HG03432 (cell line): ENCODE measurements around the gene COL18A1.
"Not testable (repeated sequence)": the region's sequence is repeated elsewhere in the genome, so short reads cannot be mapped to it uniquely, and the experiment has no call there.

Experiments
- ATAC-seq: cut with Tn5 transposase; IDR thresholded peaks from one replicate; pipeline ENCODE4 v1.9.1; 2021; ENCODE audit warnings: mild to moderate bottlenecking, moderate library complexity; ENCODE audit not compliant: unreplicated experiment

COL18A1 gene

DNA sequence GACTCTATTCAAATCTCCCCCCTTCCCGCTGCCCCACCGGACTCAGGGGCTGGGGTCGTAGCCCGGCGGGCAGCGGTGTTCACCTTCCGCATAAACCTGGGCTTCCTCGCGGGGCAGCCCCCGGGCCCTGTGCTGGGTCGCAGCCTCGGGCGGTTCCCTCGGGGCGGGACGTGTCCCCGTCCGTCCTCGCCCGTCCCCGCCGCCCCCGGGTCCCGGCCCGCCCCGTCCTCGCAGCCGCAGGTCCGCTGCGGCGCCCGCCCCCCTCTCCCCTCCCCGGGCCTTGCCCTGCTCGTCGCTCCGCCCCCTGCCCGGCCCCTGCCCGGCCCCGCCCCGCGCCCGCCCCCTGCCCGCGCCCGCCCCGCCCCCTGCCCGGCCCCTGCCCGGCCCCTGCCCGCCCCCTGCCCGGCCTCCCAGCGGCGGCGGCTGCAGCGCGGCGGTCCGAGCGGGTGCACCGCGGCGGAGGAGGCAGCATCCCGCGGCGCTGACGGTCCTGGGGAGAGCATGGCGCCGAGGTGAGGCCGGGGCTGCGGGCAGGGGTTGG, at the start of gene COL18A1:
Gene COL18A1, plus strand, starts transcription at position 436 of the 541 bp plus-strand sequence. Its CDS starts 66 bp downstream, at position 502.
- no peak for ATAC-seq

DNA sequence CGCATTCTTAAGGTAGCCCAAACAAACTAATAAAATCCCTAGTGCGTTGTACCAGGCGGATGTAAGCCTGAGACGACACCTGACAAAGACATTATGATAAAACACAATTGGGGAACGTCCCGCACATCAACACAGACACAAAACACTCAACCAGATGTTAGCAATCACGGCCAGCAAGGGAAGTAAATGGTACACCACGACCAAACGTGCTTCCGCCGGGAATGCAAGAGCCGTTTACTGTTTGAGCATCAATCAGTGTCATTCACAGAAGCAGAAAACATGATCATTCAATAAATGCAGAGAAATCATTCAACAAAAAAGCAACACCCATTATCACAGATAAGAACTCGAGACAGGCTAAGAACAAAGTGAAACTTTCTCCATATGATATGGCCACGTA, 49.4 kb upstream of the COL18A1 start:
- no peak for ATAC-seq

DNA sequence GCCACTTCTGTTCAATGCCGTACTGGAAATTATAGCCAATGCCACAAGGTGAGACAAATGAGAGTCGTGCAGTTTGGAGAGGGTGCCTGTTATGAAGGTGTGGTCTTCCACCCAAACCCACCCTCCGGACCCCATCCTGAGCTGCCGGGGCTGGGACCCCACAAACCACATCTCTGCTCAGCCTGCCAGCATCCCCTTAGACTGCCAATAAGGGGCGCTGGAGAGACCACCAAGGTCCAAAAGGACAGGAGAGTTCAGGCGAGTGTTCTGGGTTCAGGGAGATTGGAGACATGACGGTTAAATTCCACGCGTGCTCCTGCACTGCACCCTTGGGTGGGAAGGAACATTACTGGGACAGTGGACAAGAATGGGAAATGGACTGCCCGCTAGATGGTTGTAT, 48.7 kb upstream of the COL18A1 start:
- no peak for ATAC-seq

DNA sequence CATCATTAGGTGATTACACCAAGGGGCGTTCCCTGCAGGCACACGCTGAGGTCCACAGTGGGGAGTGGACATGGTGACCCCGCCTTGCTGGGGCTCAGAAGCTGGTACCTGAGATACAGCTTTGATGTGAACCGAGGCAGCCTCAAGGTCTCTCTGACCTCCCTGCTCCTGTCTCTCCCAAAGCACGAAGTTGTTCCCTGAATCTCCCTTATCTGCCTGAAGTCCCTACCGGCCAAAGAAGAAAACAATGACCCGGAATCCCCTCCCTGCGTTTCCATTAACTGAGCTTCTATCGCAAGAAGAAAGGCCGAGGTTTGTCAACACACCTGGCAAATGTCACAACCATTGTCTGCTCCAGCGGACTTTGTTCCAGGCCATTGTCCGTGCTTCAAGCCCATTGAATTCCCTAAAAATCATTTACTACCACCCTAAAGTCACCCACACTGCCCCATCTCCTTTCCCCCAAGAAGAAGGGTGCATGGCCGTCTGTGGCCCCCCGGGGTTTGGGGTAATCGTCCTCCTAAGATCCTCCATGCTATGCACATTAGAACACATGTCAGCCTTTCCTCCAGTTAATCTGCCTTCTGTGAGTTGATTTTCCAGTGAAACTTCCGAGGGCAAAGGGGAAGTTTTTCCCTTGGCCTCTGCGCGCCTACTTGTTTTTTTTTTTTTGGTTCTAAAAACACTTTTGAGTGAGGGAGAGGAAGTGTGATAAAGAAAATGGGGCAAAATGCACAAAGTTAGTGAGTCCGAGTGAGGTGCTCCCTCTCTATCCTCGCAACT, 48.1 kb upstream of the COL18A1 start:
- no peak for ATAC-seq

DNA sequence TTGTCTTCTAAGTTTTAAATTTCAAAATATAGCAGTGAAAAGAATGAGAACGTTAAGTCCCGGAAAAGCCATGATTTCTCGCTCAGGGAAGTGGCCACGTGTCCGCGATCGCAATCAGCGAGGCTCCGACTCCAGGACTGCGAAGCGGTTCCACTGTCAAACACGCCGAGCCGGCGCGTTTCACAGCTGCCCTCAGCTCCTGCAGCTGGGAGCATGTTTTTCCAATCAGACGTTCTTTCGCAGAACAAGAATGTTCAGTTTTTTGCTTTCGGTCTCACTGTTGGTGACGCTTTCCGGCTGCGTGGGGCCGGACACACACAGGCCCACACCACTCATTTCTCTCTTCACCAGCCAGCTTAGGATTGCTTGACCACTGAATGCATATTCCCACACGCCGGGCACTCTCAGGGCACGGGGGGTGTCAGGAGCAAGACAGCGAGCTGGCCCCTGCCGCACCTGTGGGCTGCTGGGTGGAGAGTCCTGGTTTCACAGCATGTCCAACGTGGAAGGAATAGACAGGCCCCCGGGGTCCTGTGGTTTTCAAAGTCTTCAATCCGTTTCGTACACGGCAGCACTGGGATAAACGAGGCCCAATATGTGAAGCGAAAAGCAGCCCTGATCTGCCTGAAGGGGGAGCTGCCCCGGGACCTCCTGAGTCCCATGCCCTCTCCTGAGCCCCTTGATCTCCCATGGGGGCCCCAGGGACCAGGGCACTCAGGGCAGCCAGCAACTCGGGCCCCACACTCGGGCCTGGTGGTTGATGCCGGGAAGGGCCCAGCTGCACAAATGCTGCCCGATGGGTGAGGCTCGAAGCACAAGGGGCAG, 47.3 kb upstream of the COL18A1 start:
- ATAC-seq, result no peak

DNA sequence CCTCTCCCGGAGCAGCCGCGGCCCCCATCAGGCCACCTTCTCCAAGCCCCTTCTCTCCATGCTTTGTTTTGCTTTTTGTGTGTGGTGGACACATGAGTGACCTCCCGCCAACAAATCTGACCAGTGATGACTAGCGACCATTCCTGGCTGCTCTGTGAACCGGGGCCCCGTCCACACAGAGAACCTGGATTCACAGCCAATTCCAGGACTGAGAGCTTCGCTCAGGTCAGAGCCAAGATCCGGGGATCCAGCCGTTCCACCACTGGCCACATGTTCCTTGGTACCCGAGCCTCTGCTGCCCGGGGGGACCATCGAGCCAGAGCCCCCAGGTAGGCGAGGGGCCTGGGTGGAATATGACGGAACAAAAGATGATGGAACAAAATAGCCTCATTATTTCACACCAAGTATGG, 46.7 kb upstream of the COL18A1 start:
- ATAC-seq, result no peak

DNA sequence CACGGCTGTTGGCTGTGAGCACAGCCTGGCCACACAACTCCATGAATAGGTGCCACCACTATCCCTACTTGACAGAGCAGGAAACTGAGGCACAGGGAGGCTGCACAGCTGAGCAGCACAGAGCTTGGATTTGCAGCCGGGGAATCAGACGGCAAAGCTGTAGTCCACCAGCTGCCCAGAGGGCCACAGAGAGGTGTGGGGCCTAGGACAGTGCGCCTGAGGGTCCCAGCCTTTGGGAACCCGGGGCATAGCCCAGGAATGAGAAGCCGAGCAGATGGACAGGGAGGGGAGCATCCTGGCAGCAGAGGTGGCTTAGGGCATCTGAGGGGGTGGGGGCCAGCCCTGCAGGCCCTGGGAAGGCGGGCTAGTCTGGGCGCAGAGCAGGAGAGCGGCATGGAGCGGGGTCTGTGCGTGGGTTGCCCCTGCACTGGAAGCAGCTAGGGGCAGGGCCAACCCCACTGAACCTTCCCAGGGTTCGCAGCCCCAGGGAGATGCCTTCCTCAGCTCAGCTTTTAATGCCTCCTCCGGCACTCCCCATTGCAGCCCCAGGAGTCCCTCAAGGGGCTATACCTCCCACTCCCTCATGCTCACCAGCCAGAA, 46.2 kb upstream of the COL18A1 start:
- no peak for ATAC-seq

DNA sequence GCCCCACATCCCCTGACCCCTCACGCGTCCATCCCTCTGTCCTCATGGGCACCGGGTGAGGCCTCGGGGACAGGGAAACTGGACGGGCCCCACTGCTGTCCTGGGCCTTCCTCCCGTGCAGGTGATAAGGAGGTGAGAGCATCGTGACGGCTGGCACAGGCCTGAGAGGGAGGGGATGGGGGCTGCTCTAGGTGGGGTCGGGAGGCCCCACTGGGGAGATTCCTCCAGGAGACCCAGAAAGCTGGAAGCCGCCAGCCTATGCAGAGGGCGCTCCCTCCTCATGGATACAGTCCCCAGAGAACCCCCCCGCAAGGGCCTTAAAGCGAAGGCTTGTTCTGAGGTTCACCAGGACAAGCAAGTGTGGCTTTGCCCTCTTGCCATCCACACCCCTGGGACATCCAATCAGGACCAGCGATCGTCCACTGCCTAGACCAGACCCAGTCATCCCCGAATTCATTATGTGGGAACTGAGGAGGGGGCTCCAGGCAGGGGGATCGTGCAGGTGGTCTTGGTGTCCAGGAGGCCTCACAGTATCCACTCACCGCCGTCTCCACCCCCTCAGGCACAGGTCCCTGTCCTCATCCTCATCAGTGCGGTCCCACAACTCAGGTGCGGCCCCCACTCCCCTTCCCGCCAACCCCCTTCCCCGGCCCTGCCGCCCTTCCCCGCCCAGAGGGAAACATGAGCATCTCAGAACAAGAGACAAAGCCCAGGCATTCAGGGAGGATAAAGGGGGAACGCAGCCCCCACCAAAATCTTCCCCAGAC, 45.3 kb upstream of the COL18A1 start:
- ATAC-seq, result no peak

DNA sequence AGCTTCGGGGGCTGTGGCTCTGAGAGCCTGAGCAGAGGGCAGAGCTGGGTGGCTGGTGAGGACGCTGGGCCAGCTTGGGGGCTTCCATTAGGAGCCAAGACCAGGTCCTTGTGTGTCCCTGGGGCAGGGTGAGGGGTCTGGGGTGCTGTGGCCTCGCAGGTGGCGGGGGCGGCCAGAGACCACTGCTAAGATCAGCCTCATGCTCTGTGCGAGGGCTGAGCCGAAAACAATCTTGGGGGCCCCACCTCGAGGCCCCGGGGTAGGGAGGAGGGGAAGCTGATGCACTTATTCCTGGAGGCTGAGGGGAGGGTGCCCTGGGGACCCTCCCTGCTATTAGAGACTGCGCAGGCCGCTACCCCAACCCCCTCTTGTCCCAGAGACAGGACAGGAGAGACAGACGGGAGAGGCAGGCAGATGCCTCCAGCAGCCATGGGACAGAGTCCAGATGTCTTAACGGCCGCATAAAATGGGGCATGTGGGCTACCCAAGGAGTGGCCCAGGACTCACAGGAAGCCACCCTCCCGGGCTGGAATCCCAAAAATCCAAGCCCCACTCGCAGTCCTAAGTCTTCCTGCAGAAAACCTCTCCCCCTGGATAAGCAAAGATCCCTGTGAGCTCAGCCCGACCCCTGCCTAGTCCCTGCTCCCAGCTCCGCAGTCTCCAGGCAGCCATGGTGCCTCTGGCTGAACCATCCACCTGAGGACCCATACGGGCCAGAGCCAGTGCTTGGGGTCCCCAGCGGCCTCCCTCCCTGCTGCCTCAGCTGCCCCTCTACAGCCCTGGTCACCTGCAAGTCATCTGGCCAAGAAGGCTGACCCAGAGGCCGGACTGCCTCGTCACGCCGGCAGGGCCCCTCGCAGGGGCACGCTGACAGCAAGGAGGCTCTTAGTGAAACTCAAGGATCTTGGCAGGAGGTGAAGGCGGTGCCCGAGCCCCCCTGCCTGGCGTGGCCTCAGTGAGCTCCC, 43.6 kb upstream of the COL18A1 start:
- no peak for ATAC-seq

DNA sequence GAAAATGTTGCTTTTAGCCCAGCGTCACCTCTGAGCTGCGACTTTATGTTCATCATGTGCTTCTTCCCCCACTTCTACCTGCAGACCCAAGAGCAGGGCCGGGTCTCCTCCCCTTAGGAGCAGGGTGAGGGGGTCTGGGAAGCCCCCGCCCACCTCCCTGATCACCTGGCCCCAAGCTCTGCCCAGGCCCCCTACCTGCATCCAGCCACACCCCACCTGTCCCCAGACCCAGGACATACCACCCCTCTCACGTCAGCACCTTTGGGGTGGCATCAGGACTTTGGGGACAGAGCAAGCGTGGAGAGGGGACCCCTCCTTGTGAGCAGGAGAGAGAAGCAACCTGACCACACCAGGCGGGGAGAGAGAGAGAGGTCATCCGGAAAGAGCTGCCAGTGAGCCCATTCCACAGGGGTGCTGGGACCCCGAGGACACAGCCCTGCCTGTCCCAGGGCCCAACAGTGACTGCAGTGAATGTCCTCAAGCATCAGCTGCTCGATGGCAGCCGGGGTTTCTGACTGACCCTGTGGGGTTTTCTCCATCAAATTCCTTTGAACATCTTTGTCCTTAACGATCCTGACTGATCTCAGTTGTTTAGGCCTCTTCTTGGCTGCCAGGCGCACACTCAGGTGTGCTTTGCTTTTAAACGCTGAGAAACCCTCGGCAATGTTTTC, 42.8 kb upstream of the COL18A1 start:
- ATAC-seq, result no peak

DNA sequence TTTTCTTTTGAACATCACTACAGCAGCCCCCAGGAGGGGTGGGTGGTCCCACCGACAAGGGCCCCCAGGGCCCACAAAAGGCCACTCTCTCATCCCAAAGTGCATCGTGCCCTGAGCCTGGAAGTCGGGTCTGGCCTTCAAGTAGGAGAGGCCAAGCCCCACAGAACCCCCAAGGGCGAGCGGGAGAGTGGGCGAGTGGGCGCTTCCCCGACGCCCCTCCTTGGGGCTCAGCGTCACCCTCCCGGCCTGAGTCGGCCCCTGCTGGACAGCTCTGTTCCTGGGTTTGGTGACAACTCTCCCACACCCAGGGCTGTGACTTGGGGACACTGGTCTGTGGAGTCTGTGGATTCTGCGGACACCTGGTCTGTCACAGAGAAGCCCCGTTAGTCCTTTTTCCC, 42.2 kb upstream of the COL18A1 start:
- ATAC-seq, result no peak

DNA sequence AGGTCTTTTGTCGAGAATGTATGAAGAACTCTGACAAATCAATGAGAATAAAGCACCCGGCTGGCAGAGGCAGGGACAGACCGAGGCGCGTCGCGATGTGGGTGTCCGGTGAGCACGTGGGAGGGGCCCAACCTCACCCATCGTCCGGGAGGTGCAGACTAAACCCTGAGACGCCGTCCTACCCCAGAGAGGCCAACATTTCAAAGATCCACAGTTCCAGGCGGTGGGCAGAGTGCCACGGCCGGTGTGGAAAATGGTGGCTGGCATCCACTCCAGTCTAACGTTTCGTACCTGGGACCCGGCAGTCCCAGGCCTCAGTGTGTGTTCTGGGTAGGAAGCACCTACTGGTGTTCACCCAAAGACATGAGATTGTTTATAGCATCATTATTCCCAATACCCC, 41.7 kb upstream of the COL18A1 start:
- ATAC-seq, result not testable (repeated sequence)

DNA sequence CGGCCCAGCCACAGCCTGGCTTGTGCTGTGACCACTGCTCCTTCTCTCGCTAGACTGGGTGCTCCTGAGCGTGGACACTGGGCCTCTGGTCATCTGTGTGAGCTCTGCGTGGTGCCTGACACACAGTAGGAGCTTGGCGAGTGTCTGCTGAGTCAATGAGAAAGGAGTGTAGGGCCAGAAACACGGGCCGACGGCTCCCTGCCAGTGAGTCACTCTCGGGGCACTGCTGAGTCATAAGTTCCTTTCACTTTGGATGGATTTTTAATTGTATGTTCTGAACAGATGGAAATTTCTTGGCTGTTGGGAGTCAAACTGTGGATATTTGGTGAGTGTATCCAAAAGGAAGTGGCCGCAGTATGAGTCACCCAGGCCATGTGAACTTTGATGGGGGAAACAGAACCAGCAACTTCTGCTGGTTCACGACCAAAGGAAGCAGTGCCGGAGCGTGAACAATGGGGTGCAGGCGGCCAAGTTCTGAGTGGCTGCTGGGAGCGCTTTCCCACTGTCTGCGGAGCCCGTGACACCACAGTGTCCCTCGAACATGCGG, 41.0 kb upstream of the COL18A1 start:
- ATAC-seq, result no peak

DNA sequence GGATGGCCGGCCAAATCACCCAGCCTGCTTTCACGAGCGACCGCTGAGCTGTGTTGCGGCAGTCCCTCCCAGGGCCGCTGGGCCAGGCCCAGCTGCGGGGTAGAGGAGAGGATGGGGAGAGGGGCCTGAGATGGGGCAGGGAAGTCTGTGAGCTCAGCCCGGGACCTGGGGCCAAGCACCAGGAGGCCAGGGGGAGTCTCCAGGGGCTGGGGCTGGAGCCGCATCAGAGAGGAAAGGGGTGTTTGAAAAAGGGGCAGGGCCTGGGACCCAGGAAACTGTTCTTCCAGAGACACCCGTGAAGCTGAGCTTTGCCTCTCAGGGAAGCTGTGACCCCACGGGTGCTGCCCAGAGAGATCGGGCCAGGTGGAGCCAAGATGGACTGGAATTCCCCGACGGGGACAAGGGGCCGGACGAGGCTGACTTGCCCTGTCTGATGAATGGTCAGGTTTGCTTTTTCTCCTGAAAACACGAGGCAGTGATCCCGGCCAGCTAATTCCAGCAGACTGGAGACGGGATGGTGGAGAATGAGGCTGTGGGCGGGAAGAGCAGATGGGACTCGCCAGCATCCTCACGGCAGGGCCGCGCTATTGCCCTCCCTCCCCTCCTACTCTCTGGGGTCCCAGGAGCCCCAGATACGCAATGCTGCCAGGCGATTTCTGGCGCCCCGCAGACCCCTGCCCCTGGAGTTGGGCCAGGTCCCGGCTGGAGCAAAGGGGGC, 40.3 kb upstream of the COL18A1 start:
- ATAC-seq, result no peak

DNA sequence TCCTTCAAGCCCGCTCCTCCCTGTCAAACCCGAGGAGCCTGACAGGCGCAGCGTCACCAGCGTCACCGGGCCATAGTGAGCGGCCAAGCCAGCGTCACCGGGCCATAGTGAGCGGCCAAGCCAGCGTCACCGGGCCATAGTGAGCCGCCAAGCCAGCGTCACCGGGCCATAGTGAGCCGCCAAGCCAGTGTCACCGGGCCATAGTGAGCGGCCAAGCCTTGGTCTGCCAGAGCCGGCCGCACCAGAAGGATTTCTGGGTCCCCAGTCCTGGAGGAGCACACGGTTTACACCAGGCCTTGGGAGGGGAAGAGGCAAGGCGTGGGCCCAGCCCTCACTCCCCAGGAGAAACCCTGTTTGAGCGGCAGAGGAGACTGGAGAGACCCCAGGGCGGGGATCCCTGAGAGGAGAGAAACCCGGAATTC, 39.8 kb upstream of the COL18A1 start:
- no peak for ATAC-seq

DNA sequence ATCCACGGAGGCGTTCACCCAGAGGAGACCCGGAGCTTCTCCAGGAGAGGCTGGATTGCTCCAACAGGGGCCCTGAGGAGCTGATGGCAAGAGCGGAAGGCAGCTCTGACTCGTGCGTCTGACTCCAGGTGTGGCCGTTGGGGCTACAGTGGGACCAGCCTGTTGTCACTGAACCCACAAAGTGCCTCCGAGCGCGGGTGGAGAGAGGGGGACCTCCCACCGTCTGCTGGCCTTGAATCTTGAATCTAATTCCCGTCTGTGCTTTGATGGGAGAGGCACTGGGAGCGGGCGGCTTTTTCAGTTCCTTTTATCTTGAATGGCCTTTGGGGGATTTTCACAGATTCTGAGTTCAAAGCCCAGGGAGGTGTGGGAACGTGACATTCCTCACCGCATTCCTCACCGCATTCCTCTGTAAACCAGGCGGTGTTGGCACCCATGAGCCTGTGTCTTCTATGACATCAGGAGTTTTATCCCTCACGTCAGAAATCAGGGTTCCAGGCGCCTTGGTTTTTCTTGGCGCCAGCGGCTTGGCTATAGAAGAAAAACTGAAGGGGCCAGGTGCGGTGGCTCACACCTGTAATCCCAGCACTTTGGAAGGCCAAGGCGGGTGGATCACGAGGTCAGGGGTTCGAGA, 39.2 kb upstream of the COL18A1 start:
- no peak for ATAC-seq

DNA sequence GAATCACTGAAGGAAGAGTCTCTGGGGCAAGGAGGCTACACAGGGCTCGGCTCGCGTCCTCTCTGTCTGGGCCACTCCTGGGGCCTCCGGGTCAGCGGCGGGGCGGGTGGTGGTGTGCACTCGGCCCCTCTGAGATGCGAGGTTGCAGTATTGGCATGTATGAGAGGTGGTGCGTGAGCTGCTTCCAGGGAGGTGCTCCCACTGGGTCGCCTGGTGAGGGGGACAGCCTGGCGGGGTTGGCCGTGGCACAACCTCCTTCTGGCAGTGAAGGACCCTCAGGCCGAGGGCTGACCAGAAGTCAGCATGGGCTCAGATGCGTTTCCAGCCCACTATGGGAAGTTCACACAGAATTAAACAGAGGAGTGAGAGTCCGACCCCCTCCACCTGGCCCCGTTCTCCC, 38.5 kb upstream of the COL18A1 start:
- no peak for ATAC-seq
